GM23248 (cell line): ENCODE measurements around the gene COPG1. TPM values are rescaled to one million over a fixed set of nuclear protein-coding genes. Genes with fewer than 3 reads are reported as not detected.
"Not testable (repeated sequence)": the region's sequence is repeated elsewhere in the genome, so short reads cannot be mapped to it uniquely, and the experiment has no call there.

Source experiments
- DNase-seq: peaks from one replicate; pipeline ENCODE4 v3.0.0-alpha.2; 2015
- H2AFZ ChIP-seq: fragments of 200-600 bp; sonication (generic); 2 replicates; pipeline ENCODE4 v1.6.1; 2016; ENCODE audit warnings: antibody characterized with exemption
- H3F3A ChIP-seq: fragments of 200-600 bp; sonication (generic); 2 replicates; pipeline ENCODE4 v1.6.1; 2016; ENCODE audit warnings: mild to moderate bottlenecking, antibody characterized with exemption, mixed run types; ENCODE audit not compliant: insufficient read depth
- H3K27ac ChIP-seq: fragments of 200-600 bp; sonication (generic); 2 replicates; pipeline ENCODE4 v1.5.1; 2016; ENCODE audit warnings: mild to moderate bottlenecking
- H3K27me3 ChIP-seq: fragments of 200-600 bp; sonication (generic); replicated peaks from 2 replicates; pipeline ENCODE4 v1.6.1; 2016; ENCODE audit warnings: mild to moderate bottlenecking; ENCODE audit not compliant: insufficient read depth
- H3K36me3 ChIP-seq: fragments of 200-600 bp; sonication (generic); 2 replicates; pipeline ENCODE4 v1.6.1; 2016; ENCODE audit warnings: low read depth, mild to moderate bottlenecking
- H3K4me1 ChIP-seq: fragments of 200-600 bp; sonication (generic); 2 replicates; pipeline ENCODE4 v1.6.1; 2016; ENCODE audit warnings: mild to moderate bottlenecking; ENCODE audit not compliant: insufficient read depth
- H3K4me2 ChIP-seq: fragments of 200-600 bp; sonication (generic); one replicate; pipeline ENCODE4 v1.6.1; 2016; ENCODE audit warnings: mild to moderate bottlenecking; ENCODE audit not compliant: unreplicated experiment
- H3K4me3 ChIP-seq: fragments of 200-600 bp; sonication (generic); 2 replicates; pipeline ENCODE4 v1.5.1; 2016; ENCODE audit warnings: mild to moderate bottlenecking
- H3K79me2 ChIP-seq: fragments of 200-600 bp; sonication (generic); 2 replicates; pipeline ENCODE4 v1.6.1; 2016; ENCODE audit warnings: mild to moderate bottlenecking; ENCODE audit not compliant: insufficient read depth
- H3K9ac ChIP-seq: fragments of 200-600 bp; sonication (generic); 2 replicates; pipeline ENCODE4 v1.6.1; 2016; ENCODE audit warnings: mild to moderate bottlenecking
- H3K9me2 ChIP-seq: fragments of 200-600 bp; sonication (generic); 2 replicates; pipeline ENCODE4 v1.6.1; 2016; ENCODE audit warnings: mixed run types, mild to moderate bottlenecking, moderate library complexity; ENCODE audit not compliant: insufficient read depth
- H3K9me3 ChIP-seq: fragments of 200-600 bp; sonication (generic); one replicate; pipeline ENCODE4 v1.6.1; 2017; ENCODE audit warnings: low read depth
- H4K20me1 ChIP-seq: fragments of 200-600 bp; sonication (generic); 2 replicates; pipeline ENCODE4 v1.6.0; 2016; ENCODE audit not compliant: insufficient read depth
- EZH2 ChIP-seq: fragments of 200-600 bp; sonication (generic); IDR thresholded peaks from 2 replicates; pipeline ENCODE4 v1.6.1; 2018; ENCODE audit warnings: antibody characterized with exemption, mild to moderate bottlenecking; ENCODE audit not compliant: insufficient read depth, poor library complexity, severe bottlenecking
- EZH2phosphoT487 ChIP-seq: fragments of 200-600 bp; sonication (generic); IDR thresholded peaks from 2 replicates; pipeline ENCODE4 v1.6.1; 2018; ENCODE audit warnings: antibody characterized with exemption, moderate library complexity, mild to moderate bottlenecking, low read depth; ENCODE audit not compliant: insufficient read depth
- WGBS, 2 experiments: methylation state at CpG; one replicate each; pipeline ENCODE4 v1.1.6; 2015 to 2017; ENCODE audit warnings: low lambda C conversion rate in 2 of 2, low coverage in 1 of 2; ENCODE audit errors: missing lambda C conversion rate in 2 of 2; 5-methylcytosine and 5-hydroxymethylcytosine counted together
- in situ Hi-C: fragments of 300-500 bp; cut with MboI; formaldehyde crosslinking; loops from 2 replicates; pipeline ENCODE4 v1.15.0; 2020
- polyA plus RNA-seq: library from polyadenylated mRNA; unstranded; fragments of >200 nt; fragmentation: Nextera tagmentation; extraction: Ambion mirVana; gene quantifications from 2 replicates; pipeline ENCODE4 v1.2.1, GENCODE V29; 2016
- total RNA-seq: library from RNA; depleted of rRNA; stranded (reverse); fragments of >200 nt; shearing (Covaris generic); gene quantifications from 2 replicates; pipeline ENCODE4 v1.2.3, GENCODE V29; 2014

Gene COPG1
- total and polyA plus RNA-seq, 2 experiments from 2014 or later, result 254 to 298 TPM

DNA sequence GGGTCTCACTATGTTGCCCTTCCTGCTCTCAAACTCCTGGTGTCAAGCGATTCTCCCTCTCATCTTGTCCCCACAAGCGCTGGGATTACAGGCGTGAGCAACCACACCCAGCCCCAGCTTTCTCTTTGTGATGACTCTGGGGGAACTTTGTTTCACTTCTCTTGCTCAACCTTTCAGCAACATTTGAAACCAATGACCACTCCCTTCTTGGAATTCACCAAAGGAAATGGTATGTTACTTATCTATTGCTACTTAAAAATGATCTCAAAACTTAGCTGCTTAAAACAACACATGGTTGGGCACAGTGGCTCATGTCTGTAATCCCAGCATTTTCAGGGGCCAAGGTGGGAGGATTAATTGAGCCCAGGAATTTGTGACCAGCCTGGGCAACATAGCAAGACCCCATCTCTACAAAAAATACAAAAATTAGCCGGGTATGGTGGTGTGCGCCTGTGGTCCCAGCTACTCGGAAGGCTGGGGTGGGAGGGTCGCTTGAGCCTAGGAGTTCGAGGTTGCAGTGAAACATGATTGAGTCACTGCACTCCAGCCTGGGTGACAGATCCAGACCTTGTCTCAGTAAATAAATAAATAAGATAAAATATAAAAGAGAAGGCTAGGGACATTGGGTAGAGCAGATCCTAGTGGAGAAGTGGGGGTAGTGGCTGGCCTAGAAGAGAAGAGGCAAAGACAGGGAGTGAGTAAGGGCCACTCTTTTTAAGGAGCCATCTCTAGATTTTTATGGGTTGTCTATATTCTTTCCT, 10.3 kb upstream of the COPG1 start:
- no peaks in the 10 kb centered on the region for H3K9me2 ChIP-seq
- peak overlapping the region; percentile 12 for H3K4me2 ChIP-seq
- no peaks in the 10 kb centered on the region; the same call in 1 of the 2 replicates for H3F3A ChIP-seq
- WGBS, 2 experiments, result 62 to 65% methylated on average over 8 of the region's 8 CpGs
- no peak overlapping the region for H3K4me3 ChIP-seq
- H3K4me1 ChIP-seq, result peaks cover 17% of the 10 kb centered on the region
- TF ChIP-seq EZH2, result no peak
- no peak for TF ChIP-seq EZH2phosphoT487
- H2AFZ ChIP-seq, result no peak overlapping the region
- H3K36me3 ChIP-seq, result no peaks in the 10 kb centered on the region
- H3K9me3 ChIP-seq, result no peaks in the 10 kb centered on the region
- H3K9ac ChIP-seq, result peak overlapping the region; percentile 24; the same call in 1 of the 2 replicates
- DNase-seq, result peak; percentile 82
- H3K27me3 ChIP-seq, result no peaks in the 10 kb centered on the region
- H3K27ac ChIP-seq, result peak overlapping the region; percentile 54
- in situ Hi-C loops, result no loop called here
- no peaks in the 10 kb centered on the region; the same call in 1 of the 2 replicates for H3K79me2 ChIP-seq
- no peaks in the 10 kb centered on the region for H4K20me1 ChIP-seq

DNA sequence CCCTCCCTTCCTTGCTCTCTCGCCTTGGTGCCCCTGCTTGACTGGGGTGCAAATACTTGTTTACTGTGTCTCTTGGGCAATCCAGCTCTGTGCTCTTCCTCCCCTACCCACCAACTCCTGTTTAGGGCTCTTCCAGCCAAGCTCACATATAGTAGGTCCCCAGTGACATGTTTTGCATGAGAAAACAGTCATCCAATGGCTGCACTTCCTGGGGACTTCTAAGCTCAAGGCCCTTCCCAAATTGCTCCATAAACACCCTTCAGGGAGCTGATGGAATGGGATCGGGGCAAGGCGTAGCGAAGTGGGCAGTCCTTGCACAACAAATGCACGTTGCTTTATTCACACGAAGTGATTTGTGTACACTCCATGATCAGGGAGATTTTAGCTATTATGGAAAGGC, 9.4 kb upstream of the COPG1 start:
- no peak for DNase-seq

DNA sequence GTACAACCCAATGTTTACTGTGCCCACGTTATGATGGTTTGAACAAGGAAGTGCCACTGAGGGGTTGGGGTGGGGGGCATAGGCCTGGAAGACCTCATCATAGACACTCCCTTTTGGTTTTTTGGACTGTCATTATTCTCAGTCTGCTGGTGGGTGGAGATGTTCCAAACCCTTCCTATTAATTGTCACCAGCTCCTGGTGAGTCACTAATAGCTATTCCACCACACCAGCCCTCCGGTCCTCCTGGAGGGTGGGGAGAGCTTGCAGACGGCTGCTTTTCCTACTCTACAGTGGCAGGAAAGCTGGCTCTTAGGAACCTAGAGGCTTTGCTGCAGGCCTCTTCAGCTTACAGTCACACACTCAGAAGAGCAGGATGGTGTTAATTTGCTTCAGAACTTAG, 9.0 kb upstream of the COPG1 start:
- no peak overlapping the region for H2AFZ ChIP-seq
- peaks cover 21% of the 10 kb centered on the region for H3K4me1 ChIP-seq
- no peak overlapping the region; the same call in 1 of the 2 replicates for H3K9ac ChIP-seq
- in situ Hi-C loops, result no loop called here
- peaks cover 4% of the 10 kb centered on the region for H3F3A ChIP-seq
- TF ChIP-seq EZH2phosphoT487 (no peak), EZH2 (no peak)
- H3K9me2 ChIP-seq, result no peaks in the 10 kb centered on the region
- no peak overlapping the region for H3K4me3 ChIP-seq
- 6 to 14% methylated on average over 3 of the region's 3 CpGs for WGBS, 2 experiments
- no peak overlapping the region for H3K4me2 ChIP-seq
- no peaks in the 10 kb centered on the region for H3K9me3 ChIP-seq
- H3K27me3 ChIP-seq, result no peaks in the 10 kb centered on the region
- H3K36me3 ChIP-seq, result no peaks in the 10 kb centered on the region
- peak overlapping the region; percentile 39 for H3K27ac ChIP-seq
- DNase-seq, result peak; percentile 85
- H3K79me2 ChIP-seq, result no peaks in the 10 kb centered on the region; the same call in none of the 2 replicates
- no peaks in the 10 kb centered on the region for H4K20me1 ChIP-seq

More for the DNA sequence above, 9.4 kb upstream of the COPG1 start:
- H3K4me3 ChIP-seq, result no peak overlapping the region
- no peak overlapping the region for H3K4me2 ChIP-seq
- H3K27me3 ChIP-seq, result no peaks in the 10 kb centered on the region
- 37 to 52% methylated on average over 6 of the region's 6 CpGs for WGBS, 2 experiments
- in situ Hi-C loops, result no loop called here
- H2AFZ ChIP-seq, result no peak overlapping the region
- H3K4me1 ChIP-seq, result peaks cover 17% of the 10 kb centered on the region
- H3K9me3 ChIP-seq, result no peaks in the 10 kb centered on the region
- H3K36me3 ChIP-seq, result no peaks in the 10 kb centered on the region
- peak overlapping the region; percentile 39 for H3K27ac ChIP-seq
- no peak overlapping the region for H3K9ac ChIP-seq
- no peaks in the 10 kb centered on the region for H4K20me1 ChIP-seq
- no peak for TF ChIP-seq EZH2phosphoT487
- no peak for TF ChIP-seq EZH2
- H3K9me2 ChIP-seq, result no peaks in the 10 kb centered on the region
- H3K79me2 ChIP-seq, result no peaks in the 10 kb centered on the region; the same call in none of the 2 replicates
- no peaks in the 10 kb centered on the region; the same call in 1 of the 2 replicates for H3F3A ChIP-seq

DNA sequence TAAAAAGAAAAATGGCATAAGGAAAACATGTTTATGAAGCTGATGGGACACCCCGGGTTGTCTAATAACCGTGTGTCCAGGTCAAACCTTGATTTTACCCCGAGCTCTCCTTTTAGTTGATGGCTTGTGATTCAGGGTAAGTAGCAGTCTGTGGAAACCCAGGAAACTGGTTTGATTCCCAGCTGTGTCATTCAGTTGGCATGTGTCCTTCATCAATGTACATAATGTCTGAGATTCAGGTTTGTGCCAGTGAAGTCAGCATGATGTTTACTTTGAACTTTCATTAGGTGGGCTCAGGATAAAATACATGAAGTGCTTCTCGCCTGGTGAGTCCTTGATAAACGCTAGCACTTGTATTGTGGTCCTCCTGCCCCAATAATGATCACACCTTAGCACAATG, 4.3 kb upstream of the COPG1 start:
- 79 to 80% methylated on average over 5 of the region's 5 CpGs for WGBS, 2 experiments
- Histone ChIP-seq H3F3A (peaks cover 13% of the 10 kb centered on the region), H3K4me3 (peak overlapping the region; percentile 51), H3K4me2 (peak overlapping the region; percentile 78), H3K9me3 (no peaks in the 10 kb centered on the region), H3K27me3 (no peaks in the 10 kb centered on the region), H3K9me2 (no peaks in the 10 kb centered on the region), H3K36me3 (no peaks in the 10 kb centered on the region), H2AFZ (0 out of 2 replicates have a peak overlapping the region, but pooled peaks have one; percentile 37), H3K4me1 (peaks cover 25% of the 10 kb centered on the region), H3K27ac (peak overlapping the region; percentile 50), H3K79me2 (peaks cover 38% of the 10 kb centered on the region), H4K20me1 (no peaks in the 10 kb centered on the region), H3K9ac (peak overlapping the region; percentile 50)
- TF ChIP-seq EZH2 (no peak), EZH2phosphoT487 (no peak)
- DNase-seq, result peak; percentile 49
- in situ Hi-C loops, result no loop called here

DNA sequence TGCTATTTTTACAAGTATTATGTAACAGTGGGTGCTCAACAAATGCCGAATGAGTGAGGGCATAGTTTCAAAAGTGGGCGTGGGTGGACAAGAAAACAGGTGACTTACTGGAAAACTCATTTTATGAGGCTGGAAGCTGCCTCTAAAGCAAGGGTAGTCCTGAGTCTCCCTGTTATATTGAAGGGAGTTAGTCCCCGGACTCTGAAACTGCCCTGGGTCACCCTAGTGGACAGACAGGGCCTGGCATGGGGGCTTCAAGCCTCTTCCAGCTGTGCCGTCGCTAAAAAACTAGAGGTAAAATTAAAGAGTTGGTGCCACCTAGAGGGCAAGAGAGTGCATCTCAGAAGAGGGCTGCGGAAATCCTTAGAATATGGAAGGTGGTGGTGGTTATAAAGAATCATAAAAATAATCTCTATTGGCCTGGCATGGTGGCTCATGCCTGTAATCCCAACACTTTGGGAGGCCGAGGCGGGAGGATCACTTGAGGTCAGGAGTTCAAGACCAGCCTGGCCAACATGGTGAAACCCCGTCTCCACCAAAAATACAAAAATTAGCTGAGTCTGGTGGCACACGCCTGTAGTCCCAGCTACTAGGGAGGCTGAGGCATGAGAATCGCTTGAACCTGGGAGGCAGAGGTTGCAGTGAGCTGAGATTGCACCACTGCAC, 3.6 kb upstream of the COPG1 start:
- H3K36me3 ChIP-seq, in situ Hi-C loops, H3K27me3 ChIP-seq, H3K9me2 ChIP-seq, H3K9me3 ChIP-seq, H4K20me1 ChIP-seq: not testable (repeated sequence)
- Histone ChIP-seq H3K27ac (peak overlapping the region; percentile 50), H3K9ac (peak overlapping the region; percentile 50), H2AFZ (0 out of 2 replicates have a peak overlapping the region, but pooled peaks have one; percentile 37), H3K79me2 (peaks cover 44% of the 10 kb centered on the region), H3K4me3 (peak overlapping the region; percentile 51), H3K4me2 (peak overlapping the region; percentile 78), H3F3A (peaks cover 13% of the 10 kb centered on the region), H3K4me1 (peaks cover 22% of the 10 kb centered on the region)
- WGBS, 2 experiments, result 17 to 18% methylated on average over 11 of the region's 11 CpGs
- peak; percentile 97 for DNase-seq
